HG03575 (cell line): Measurements from ENCODE around the gene SCAPER.
"Not testable (repeated sequence)": the region's sequence is repeated elsewhere in the genome, so short reads cannot be mapped to it uniquely, and the experiment has no call there.

Experiments
- ATAC-seq: cut with Tn5 transposase; IDR thresholded peaks from one replicate; pipeline ENCODE4 v1.9.1; 2021; ENCODE audit not compliant: unreplicated experiment, insufficient number of reproducible peaks, low FRiP score; ENCODE audit errors: extremely low read depth

Gene SCAPER

DNA sequence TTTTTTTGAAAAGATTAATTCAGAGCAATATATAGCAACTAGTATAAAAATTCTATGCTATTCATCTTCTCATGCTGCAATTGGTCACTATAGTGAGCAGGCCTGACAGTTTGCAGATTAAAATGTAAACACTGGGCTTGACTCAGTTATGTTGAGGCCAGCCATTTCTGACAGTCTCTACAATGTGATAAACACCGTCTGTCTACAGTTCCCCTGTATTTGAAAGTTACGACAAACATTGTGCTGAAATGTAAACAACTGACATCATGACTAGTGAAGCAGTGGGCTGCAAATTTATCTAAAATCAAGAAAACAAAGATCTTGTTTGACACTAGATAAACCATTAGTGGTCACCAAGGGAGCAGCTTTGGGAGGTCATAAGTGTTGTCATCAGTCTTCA, 371.1 kb downstream of the SCAPER start:
- no peak for ATAC-seq

DNA sequence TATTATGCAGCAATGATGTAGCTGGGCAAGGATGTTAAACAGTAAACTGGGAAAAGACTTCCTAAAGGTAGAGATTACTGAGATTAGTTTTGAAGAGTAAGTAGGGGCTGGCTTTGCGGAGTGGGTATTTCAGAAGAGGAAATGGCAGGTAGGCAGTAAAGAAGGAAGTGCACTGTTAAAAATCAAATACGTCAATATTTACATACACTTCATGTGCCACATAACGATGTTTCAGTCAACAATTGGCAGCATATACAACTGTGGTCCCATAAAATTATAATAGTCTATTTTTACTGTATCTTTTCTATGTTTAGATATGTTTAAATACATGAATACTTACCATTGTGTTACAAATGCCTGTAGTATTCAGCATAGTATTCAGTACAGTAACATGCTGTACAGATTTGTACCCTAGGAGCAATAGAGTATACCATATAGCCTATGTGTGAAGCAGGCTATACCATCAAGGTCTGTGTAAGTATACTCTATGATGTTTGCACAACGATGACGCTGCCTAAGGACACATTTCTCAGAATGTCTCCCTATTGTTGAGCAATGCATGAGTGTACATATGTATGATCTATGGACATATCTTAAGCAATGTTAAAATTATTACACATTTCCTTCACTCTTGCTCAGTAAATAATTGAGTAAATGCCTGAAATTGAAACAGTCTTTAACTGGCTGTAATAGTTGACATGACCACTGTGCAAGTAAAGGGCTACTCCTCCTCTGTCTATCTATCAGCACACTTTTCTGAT, 371.9 kb downstream of the SCAPER start:
- ATAC-seq, result no peak

DNA sequence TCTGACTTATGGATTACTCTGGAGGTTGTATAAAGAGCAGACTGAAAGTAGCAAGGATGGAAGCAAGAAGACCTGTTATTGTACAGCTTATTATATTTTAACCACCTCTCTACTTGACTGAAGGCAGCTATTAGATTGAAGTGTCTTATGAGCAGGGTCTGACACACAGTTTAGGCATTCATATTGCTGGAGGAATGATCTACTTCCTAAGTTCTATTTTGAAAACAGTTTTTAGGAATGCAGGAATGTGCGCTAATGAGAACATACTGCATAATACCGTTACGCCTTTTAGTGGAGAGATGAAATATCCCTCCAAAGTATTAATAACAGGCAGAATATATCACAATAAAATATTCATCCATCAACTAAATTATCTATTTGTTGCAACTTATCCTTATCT, 375.2 kb downstream of the SCAPER start:
- no peak for ATAC-seq

DNA sequence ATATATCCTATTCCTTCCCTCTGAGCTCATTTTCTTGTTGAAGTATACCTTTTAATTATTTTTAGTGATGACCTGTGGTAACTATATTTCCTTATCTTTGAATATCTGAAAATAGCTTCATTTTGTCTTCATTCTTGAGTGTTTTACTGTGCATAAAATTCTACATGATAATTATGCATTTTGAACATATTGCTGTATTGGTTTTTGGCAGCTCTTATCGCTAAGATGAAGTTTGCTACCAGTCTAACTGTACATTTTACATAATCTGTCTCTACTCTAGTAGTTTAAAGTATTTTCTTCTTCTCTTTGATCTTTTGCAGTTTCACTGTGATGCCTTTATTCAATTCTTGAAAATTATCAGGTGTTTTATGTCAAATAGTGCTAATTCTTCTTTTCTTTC, 379.0 kb downstream of the SCAPER start:
- no peak for ATAC-seq

DNA sequence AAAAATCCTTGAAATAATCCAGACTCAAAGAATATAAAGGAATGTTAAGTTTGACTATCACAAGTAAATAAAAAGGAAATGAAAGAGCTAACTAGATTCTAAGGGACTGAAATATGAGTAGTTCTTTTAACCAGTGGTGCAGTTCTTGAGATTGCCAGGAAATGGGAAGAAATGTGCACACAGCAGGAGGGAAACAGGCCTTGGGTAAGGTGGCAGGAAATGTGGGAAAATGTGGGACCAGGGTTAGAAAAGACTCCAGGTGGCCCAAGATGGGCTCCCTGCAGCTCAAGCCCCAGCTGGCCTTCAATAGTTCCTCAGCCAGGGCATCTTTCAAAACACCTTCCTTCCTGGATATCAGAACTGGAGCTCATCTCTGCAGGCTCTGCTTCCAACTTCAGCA, 387.2 kb downstream of the SCAPER start:
- no peak for ATAC-seq

DNA sequence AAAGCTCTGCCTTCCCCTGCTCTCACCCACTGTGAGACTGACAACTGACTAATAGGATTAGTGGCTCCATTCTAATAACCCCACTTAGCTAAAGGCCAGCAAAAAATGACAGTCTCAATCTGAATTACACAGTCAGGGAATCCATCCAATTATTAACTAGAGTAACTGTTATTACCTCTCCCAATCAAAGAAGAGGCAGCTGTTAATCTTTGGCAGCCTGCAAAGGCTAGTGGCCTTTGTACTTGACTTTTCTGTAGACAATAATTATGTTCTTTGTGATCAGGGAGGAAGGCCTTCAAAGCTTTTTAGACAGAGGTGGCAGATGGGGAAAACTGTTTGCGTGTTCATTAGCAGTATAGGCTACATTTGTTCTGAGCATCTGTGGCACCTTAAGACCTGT, 390.9 kb downstream of the SCAPER start:
- no peak for ATAC-seq

DNA sequence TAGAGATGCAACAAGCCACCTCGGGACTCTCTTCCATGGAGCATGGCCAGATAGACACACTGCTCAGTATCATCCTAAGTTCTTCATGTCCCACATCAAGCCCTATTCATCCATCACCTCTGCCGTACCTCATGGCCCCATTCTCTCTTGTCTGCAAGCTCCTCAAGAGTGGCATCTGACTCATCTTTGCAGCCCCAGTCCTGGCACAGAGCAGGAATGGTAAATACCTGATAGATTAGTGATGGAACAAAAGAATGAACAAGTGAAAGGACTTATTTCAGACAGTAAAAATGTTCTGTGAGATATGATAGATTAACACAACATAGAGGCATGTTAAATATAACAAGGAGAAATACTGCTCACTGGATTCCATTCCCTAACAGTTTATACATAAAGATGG, 392.2 kb downstream of the SCAPER start:
- ATAC-seq, result no peak

DNA sequence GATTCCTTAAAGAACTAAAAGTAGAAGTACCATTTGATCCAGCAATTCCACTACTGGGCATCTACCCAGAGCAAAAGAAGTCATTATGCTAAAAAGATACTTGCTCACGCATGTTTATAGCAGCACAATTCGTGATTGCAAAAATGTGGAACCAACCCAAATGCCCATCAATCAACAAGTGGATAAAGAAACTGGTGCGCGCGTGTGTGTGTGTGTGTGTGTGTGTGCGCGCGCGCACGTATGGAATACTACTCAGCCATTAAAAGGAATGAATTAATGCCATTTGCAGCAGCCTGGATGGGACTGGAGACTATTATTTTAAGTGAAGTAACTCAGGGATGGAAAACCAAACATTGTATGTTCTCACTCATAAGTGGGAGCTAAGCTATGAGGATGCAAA, 394.5 kb downstream of the SCAPER start:
- not testable (repeated sequence) for ATAC-seq

DNA sequence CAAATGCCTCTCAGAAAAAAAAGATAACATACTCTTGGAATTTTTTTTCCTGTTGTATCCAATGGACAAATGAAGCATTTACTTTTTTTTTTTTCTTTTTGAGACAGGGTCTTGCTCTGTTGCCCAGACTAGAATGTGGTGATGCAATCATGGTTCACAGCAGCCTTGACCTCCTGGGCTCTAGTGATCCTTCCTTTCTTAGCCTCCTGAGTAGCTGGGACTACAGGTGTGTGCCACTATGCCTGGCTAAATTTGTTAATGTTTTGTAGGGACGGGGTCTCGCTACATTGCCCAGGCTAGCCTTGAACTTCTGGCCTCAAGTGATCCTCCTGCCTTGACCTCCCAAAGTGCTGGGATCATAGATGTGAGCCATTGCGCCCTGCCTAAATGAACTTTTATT, 401.3 kb downstream of the SCAPER start:
- no peak for ATAC-seq

DNA sequence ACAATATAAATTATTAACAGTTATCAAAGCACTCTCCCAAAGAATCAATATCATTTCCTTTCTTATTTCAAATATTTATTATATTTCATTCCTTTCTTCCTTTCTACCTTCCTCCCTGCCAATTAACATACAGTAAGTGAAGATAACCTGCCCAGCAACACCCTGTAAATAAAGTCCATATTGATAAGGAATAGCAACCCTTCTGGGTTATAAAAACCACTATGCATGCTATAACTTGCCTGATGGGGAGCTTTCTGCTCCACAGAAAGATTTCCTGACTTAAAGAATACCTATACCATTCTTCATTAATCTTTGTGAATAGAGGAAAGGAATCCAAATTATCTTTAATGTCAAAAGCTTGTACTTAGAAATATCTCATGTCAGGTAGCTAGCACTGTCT, 402.0 kb downstream of the SCAPER start:
- ATAC-seq, result no peak

DNA sequence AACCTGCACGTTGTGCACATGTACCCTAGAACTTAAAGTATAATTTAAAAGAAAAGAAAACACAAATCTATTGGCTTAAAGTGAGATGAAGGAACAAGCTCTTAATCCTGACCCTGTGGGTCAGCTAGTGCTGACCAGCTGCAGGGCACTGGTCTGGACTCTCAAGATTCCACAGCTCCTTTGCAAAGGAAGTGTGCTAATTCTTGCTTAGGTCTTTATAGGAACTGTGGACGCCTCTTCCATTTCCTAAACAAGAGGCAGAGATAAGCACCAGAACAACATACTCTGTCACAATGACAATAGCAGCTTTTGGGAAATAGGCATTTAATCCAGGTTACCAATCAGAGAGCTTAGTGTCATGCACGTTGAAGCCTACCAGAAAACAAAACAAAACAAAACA, 402.5 kb downstream of the SCAPER start:
- no peak for ATAC-seq

DNA sequence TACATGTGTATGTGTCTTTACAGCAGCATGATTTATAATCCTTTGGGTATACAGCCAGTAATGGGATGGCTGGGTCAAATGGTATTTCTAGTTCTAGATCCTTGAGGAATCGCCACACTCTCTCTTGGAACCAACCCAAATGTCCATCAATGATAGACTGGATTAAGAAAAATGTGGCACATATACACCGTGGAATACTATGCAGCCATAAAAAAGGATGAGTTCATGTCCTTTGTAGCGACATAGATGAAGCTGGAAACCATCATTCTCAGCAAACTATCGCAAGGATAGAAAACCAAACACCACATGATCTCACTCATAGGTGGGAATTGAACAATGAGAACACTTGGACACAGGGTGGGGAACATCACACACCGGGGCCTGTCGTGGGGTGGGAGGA, 403.0 kb downstream of the SCAPER start:
- not testable (repeated sequence) for ATAC-seq

DNA sequence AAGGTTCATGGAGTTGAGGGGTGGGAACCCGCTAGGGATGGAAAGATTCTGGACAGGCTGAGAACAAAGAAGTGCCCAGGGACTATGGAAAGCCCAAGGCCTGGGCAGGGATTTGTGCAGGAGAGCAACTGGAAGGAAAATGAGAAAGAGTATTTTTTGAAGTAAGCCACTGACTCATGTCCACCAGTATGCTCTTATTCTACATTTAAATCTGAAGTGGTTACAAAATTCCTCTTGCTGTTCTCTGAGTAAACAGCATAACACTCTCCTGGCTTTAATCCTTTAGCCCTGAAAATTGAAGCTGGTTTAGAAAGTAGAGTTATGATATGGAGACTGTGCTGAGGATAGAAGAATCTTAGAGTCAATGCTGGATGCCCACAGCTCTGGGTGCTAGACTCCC, 403.4 kb downstream of the SCAPER start:
- no peak for ATAC-seq

DNA sequence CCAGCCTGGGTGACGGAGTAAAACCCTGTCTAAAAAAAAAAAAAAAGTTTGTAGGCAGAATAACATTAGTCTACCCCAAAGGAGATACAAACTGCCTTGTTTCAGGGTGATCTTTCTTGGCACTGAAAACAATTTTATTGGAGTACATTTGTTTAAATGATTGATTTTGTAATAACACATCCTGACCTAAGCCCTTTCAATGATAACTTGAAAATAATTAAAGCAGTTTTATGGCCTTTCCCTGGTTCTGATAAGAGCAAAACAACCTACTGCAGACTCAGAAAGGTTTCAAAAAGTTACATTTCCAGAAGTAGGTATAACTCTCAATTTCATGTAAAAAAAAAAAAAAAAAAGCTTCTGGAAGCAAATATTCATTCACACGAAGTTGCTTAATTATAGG, 404.1 kb downstream of the SCAPER start:
- ATAC-seq, result no peak

DNA sequence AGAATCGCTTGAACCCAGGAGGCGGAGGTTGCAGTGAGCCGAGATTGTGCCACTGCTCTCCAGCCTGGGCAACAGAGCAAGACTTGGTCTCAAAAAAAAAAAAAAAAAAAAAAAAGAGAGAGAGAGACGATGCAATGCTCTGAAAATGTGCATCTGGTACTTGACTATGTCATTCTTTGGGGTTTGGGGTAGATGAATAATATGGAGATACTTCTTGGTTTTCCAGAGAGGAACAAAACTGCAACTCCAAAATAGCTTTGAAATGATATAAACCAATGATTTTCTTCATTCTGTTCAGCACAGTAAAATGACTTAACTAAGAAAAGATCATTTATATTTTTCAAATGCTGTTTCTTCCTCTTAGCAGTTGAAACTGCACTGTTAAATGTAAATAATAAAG, 409.7 kb downstream of the SCAPER start:
- ATAC-seq, result no peak

DNA sequence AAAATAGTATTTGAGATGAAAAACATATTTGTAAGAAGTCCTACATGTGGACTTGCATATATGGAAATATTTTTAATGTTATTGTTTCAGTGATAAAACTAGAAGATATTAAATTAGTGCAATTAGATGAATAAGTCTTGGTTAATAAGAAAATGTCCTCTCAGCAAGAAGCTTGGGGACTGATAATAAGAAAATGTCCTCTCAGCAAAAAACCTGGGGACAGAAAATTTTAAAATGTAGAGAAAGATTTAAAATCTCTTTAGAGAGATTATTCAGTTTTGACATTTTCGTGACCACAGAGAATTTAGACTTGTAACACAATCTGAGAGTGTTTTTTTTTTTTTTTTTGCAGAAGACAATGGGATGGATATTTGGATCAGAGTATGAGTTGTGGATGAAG, 412.6 kb downstream of the SCAPER start:
- no peak for ATAC-seq

DNA sequence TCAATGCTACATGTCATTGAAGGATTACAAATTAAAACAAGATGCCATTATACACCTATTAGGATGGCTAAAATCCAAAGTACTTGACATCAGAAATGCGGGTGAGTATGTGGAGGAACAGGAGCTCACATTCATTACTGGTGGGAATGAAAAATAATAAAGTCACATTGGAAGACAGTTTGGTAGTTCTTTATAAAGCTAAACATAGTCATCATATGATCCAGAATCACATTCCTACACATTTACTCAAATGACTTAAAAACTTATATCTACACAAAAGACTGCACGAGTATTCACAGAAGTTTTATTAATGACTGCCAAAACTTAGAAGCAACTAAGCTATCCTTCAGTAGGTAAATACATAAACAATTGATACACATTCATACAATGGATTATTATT, 421.4 kb downstream of the SCAPER start:
- ATAC-seq, result no peak

DNA sequence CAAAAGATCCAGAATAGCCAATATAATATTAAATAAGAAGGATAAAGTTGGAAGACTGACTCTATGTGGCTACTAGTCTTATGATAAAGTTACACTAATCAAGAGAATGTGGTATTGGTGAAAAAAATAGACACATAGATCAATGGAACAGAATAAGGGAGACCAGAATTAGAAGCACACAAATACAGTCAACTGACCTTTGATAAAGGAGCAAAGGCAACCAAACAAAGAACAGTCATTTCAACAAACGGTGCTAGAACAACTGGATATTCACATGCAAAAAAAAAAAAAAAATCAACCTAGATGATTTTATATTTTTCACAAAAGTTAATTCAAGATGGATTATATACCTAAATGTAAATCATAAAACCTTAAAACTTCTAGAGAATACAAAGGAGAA, 422.1 kb downstream of the SCAPER start:
- no peak for ATAC-seq

DNA sequence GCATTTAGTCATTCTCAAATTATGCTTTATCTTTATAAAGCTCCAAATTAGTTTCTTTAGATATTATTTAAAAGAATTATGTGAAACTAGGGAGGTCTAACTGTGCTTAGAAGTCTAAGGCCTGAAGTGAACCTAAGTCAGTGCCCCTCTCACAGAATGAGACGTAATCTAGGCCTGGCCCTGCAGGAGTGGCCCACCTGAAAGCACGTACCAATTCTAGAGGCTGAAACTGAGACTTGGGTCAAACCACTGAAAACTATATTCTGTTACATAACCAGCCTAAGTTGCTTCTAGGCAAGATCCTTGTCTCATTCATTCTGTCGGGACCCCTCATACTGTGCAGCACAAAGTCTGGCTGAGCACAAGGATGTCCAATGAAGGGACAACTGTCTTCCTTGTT, 424.9 kb downstream of the SCAPER start:
- ATAC-seq, result no peak

DNA sequence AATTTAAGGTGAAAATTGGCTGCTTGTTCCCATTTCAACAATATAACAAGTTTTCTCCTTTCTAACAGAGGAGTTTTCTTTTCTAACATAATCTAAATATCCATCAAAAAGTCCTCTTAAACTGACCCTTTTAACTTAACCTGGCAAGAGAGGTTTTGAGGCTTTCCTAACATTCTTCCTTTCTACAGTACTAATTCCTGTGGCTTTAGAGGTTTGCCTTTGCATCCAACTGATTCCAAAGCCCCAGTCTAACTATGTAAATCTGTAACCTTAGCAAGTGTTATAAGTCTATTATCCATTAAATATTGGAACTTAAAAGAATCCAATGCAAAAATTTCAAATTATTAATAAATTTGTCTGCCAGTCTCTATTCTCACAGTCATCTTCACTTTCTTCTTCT, 434.4 kb downstream of the SCAPER start:
- ATAC-seq, result no peak

DNA sequence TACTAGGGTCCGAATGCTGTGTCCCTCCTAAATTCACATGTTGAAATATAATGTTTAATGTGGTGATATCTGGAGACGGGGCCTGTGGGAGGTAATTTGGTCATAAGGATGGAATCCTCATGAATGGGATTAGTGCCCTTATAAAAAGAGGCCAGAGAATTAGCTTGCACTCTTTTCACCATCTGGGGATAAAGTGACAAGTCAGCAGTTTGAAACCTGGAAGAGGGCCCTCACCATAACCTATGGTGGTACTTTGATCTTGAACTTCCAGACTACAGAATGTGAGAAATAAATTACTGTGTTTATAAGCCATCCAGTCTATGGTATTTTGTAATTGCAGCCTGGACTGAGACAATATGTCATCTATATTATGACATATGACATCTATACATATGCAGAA, 436.4 kb downstream of the SCAPER start:
- ATAC-seq, result no peak
